Measurements from ENCODE around the gene DNTT. TPM values are rescaled to one million over a fixed set of nuclear protein-coding genes. Genes with fewer than 3 reads are reported as not detected.

DNTT gene
- not detected in 2 replicates for total RNA-seq

GRCh38 chr10:96304230-96304629 lies at the start of gene DNTT:
DNTT (plus strand) TSS chr10:96304434; CDS start chr10:96304498, 64 bp downstream.
- no peak for DNase-seq (ENCODE audit: low read depth, low spot score)

GRCh38 chr10:96254976-96255375 lies 49.3 kb upstream of the DNTT start:
- DNase-seq (ENCODE audit: low read depth, low spot score) = no peak

- no peak for DNase-seq (ENCODE audit: low read depth, low spot score)
These were observed 48.5 kb upstream of the DNTT start for GRCh38 chr10:96255549-96256333.

- no peak for DNase-seq (ENCODE audit: low read depth, low spot score)
These were observed 46.3 kb upstream of the DNTT start for GRCh38 chr10:96257944-96258343.

- no peak for DNase-seq (ENCODE audit: low read depth, low spot score)
These were observed 45.1 kb upstream of the DNTT start for GRCh38 chr10:96259150-96259549.

- no peak for DNase-seq (ENCODE audit: low read depth, low spot score)
These were observed 44.2 kb upstream of the DNTT start for GRCh38 chr10:96260014-96260413.

- no peak for DNase-seq (ENCODE audit: low read depth, low spot score)
These were observed 43.1 kb upstream of the DNTT start for GRCh38 chr10:96261132-96261531.

GRCh38 chr10:96261930-96262329 lies 42.3 kb upstream of the DNTT start:
- no peak for DNase-seq (ENCODE audit: low read depth, low spot score)

- no peak for DNase-seq (ENCODE audit: low read depth, low spot score)
These were observed 41.1 kb upstream of the DNTT start for GRCh38 chr10:96263176-96263575.

- DNase-seq (ENCODE audit: low read depth, low spot score) = no peak
These were observed 40.6 kb upstream of the DNTT start for GRCh38 chr10:96263669-96264068.

- DNase-seq (ENCODE audit: low read depth, low spot score) = no peak
These were observed 39.3 kb upstream of the DNTT start for GRCh38 chr10:96264938-96265337.

GRCh38 chr10:96266118-96266770 lies 38.0 kb upstream of the DNTT start:
- DNase-seq (ENCODE audit: low read depth, low spot score) = no peak

GRCh38 chr10:96267234-96267705 lies 37.0 kb upstream of the DNTT start:
- DNase-seq (ENCODE audit: low read depth, low spot score) = no peak

GRCh38 chr10:96268341-96268909 lies 35.8 kb upstream of the DNTT start:
- no peak for DNase-seq (ENCODE audit: low read depth, low spot score)

GRCh38 chr10:96269438-96270300 lies 34.6 kb upstream of the DNTT start:
- DNase-seq (ENCODE audit: low read depth, low spot score) = no peak

- DNase-seq (ENCODE audit: low read depth, low spot score) = no peak
These were observed 33.7 kb upstream of the DNTT start for GRCh38 chr10:96270571-96270970.

- no peak for DNase-seq (ENCODE audit: low read depth, low spot score)
These were observed 33.0 kb upstream of the DNTT start, which contains the start of gene BLNK for GRCh38 chr10:96271016-96271815. BLNK (minus strand) TSS chr10:96271569; CDS start chr10:96271398, 171 bp downstream.

- DNase-seq (ENCODE audit: low read depth, low spot score) = no peak
These were observed 31.6 kb upstream of the DNTT start for GRCh38 chr10:96272316-96273280.

- DNase-seq (ENCODE audit: low read depth, low spot score) = no peak
These were observed 28.4 kb upstream of the DNTT start for GRCh38 chr10:96275685-96276418.

Measured in pulmonary artery endothelial cell (primary cell).